ENCODE results near the gene SLC25A25.

Gene SLC25A25

GRCh38 chr9:128144239-128145181 is 76.5 kb downstream of the SLC25A25 start:
- H3K4me3 ChIP-seq (replicated peaks; ENCODE audit: low read depth, low read length), result no peak overlapping the region
- DNase-seq (ENCODE audit: low read depth), result no peak
- TF ChIP-seq CTCF (IDR thresholded peaks at IDR 0.05; ENCODE audit: low read length, missing control alignments), result no peak

- no peak for TF ChIP-seq CTCF (IDR thresholded peaks at IDR 0.05; ENCODE audit: low read length, missing control alignments)
- H3K4me3 ChIP-seq (replicated peaks; ENCODE audit: low read depth, low read length), result no peak overlapping the region
Observed at GRCh38 chr9:128145536-128145935, 77.5 kb downstream of the SLC25A25 start.

GRCh38 chr9:128145951-128146351 is 77.9 kb downstream of the SLC25A25 start:
- no peak for TF ChIP-seq CTCF (IDR thresholded peaks at IDR 0.05; ENCODE audit: low read length, missing control alignments)
- DNase-seq (ENCODE audit: low read depth), result no peak
- no peak overlapping the region for H3K4me3 ChIP-seq (replicated peaks; ENCODE audit: low read depth, low read length)

More at GRCh38 chr9:128145536-128145935, 77.5 kb downstream of the SLC25A25 start:
- DNase-seq (ENCODE audit: low read depth), result no peak

- H3K4me3 ChIP-seq (replicated peaks; ENCODE audit: low read depth, low read length), result no peak overlapping the region
Observed at GRCh38 chr9:128146591-128147120, 78.6 kb downstream of the SLC25A25 start.

GRCh38 chr9:128148509-128149000 is 80.5 kb downstream of the SLC25A25 start:
- no peak for DNase-seq (ENCODE audit: low read depth)
- H3K4me3 ChIP-seq (replicated peaks; ENCODE audit: low read depth, low read length), result no peak overlapping the region
- TF ChIP-seq CTCF (IDR thresholded peaks at IDR 0.05; ENCODE audit: low read length, missing control alignments), result no peak

More at GRCh38 chr9:128146591-128147120, 78.6 kb downstream of the SLC25A25 start:
- no peak for DNase-seq (ENCODE audit: low read depth)
- no peak for TF ChIP-seq CTCF (IDR thresholded peaks at IDR 0.05; ENCODE audit: low read length, missing control alignments)

- H3K4me3 ChIP-seq (replicated peaks; ENCODE audit: low read depth, low read length), result no peak within 1 kb of the TSS
- TF ChIP-seq CTCF (IDR thresholded peaks at IDR 0.05; ENCODE audit: low read length, missing control alignments), result no peak
- no peak for DNase-seq (ENCODE audit: low read depth)
Observed at GRCh38 chr9:128149001-128149701, 81.1 kb downstream of the SLC25A25 start, which contains the start of gene LCN2. Gene LCN2 (plus strand): TSS chr9:128149453. CDS start chr9:128149526, 73 bp downstream.

Data from fibroblast of pulmonary artery (primary cell).